ENCODE results near the gene IGSF8.

IGSF8 gene

GRCh38 chr1:160108888-160109662, 10.7 kb upstream of the IGSF8 start:
- peak; percentile 61 for TF ChIP-seq CTCF (conservative IDR thresholded peaks at IDR 0.05; ENCODE audit: control insufficient read depth, insufficient read depth, low read depth, low read length)
- DNase-seq (ENCODE audit: low read depth), result peak; percentile 66
- H3K4me3 ChIP-seq (ENCODE audit: control insufficient read depth, low read depth, low read length), result no peak overlapping the region

GRCh38 chr1:160107512-160107911, 9.1 kb upstream of the IGSF8 start:
- DNase-seq (ENCODE audit: low read depth), result no peak
- no peak overlapping the region for H3K4me3 ChIP-seq (ENCODE audit: control insufficient read depth, low read depth, low read length)
- TF ChIP-seq CTCF (conservative IDR thresholded peaks at IDR 0.05; ENCODE audit: control insufficient read depth, insufficient read depth, low read depth, low read length), result no peak

- no peak for TF ChIP-seq CTCF (conservative IDR thresholded peaks at IDR 0.05; ENCODE audit: control insufficient read depth, insufficient read depth, low read depth, low read length)
- no peak for DNase-seq (ENCODE audit: low read depth)
- no peak overlapping the region for H3K4me3 ChIP-seq (ENCODE audit: control insufficient read depth, low read depth, low read length)
These were observed 6.7 kb upstream of the IGSF8 start for GRCh38 chr1:160105155-160105554.

- TF ChIP-seq CTCF (conservative IDR thresholded peaks at IDR 0.05; ENCODE audit: control insufficient read depth, insufficient read depth, low read depth, low read length), result no peak
- no peak for DNase-seq (ENCODE audit: low read depth)
- no peak overlapping the region for H3K4me3 ChIP-seq (ENCODE audit: control insufficient read depth, low read depth, low read length)
These were observed 6.1 kb upstream of the IGSF8 start for GRCh38 chr1:160104486-160104885.

- TF ChIP-seq CTCF (conservative IDR thresholded peaks at IDR 0.05; ENCODE audit: control insufficient read depth, insufficient read depth, low read depth, low read length), result no peak
These were observed 5.4 kb upstream of the IGSF8 start for GRCh38 chr1:160103658-160104408.

GRCh38 chr1:160101717-160102522, 3.5 kb upstream of the IGSF8 start:
- no peak for TF ChIP-seq CTCF (conservative IDR thresholded peaks at IDR 0.05; ENCODE audit: control insufficient read depth, insufficient read depth, low read depth, low read length)
- H3K4me3 ChIP-seq (ENCODE audit: control insufficient read depth, low read depth, low read length), result no peak overlapping the region
- no peak for DNase-seq (ENCODE audit: low read depth)

More at GRCh38 chr1:160103658-160104408, 5.4 kb upstream of the IGSF8 start:
- no peak for DNase-seq (ENCODE audit: low read depth)
- no peak overlapping the region for H3K4me3 ChIP-seq (ENCODE audit: control insufficient read depth, low read depth, low read length)
